Brain microvascular endothelial cell (primary cell): ENCODE data around the gene PNMA1.
A peak's percentile ranks its signal among the peaks of the same experiment; 100 is the strongest.

ENCODE experiments used
- DNase-seq: peaks from one replicate; pipeline ENCODE4 v3.0.0-alpha.2; 2020
- H3K27ac ChIP-seq: fragments of 250-450 bp; sonication (Bioruptor Pico); 2 replicates; pipeline ENCODE4 v1.5.1; 2020; ENCODE audit warnings: mild to moderate bottlenecking, moderate library complexity
- H3K27me3 ChIP-seq: fragments of 250-450 bp; sonication (Bioruptor Pico); replicated peaks from 2 replicates; pipeline ENCODE4 v1.5.1; 2020; ENCODE audit warnings: mild to moderate bottlenecking
- H3K36me3 ChIP-seq: fragments of 250-450 bp; sonication (Bioruptor Pico); replicated peaks from 2 replicates; pipeline ENCODE4 v1.5.1; 2020; ENCODE audit warnings: mild to moderate bottlenecking
- H3K4me3 ChIP-seq: 2 replicates; pipeline ENCODE4 v1.5.1; 2011; ENCODE audit warnings: low read depth, mild to moderate bottlenecking, control low read depth, low read length, moderate library complexity
- in situ Hi-C: cut with HindIII; loops from 2 replicates; pipeline ENCODE4 v1.10.0; 2017; ENCODE audit warnings: low sequenced_read_pairs, low pct_ligation_motif_present
- TF ChIP-seq, protein P1 (sequence below): IDR thresholded peaks from 2 replicates; pipeline ENCODE4 v1.5.1; 2011; ENCODE audit warnings: low read depth, mild to moderate bottlenecking, moderate library complexity, low read length, control low read depth, inconsistent platforms; ENCODE audit errors: missing control alignments

Gene PNMA1

GRCh38 chr14:73755434-73756014, 41.3 kb upstream of the PNMA1 start:
- H3K4me3 ChIP-seq = no peak overlapping the region
- H3K27me3 ChIP-seq = no peaks in the 10 kb centered on the region
- TF ChIP-seq, protein P1, sequence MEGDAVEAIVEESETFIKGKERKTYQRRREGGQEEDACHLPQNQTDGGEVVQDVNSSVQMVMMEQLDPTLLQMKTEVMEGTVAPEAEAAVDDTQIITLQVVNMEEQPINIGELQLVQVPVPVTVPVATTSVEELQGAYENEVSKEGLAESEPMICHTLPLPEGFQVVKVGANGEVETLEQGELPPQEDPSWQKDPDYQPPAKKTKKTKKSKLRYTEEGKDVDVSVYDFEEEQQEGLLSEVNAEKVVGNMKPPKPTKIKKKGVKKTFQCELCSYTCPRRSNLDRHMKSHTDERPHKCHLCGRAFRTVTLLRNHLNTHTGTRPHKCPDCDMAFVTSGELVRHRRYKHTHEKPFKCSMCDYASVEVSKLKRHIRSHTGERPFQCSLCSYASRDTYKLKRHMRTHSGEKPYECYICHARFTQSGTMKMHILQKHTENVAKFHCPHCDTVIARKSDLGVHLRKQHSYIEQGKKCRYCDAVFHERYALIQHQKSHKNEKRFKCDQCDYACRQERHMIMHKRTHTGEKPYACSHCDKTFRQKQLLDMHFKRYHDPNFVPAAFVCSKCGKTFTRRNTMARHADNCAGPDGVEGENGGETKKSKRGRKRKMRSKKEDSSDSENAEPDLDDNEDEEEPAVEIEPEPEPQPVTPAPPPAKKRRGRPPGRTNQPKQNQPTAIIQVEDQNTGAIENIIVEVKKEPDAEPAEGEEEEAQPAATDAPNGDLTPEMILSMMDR = no peak
- H3K27ac ChIP-seq = peak overlapping the region; percentile 45
- no peaks in the 10 kb centered on the region for H3K36me3 ChIP-seq
- no peak for DNase-seq
- in situ Hi-C loops = no loop called here

DNA sequence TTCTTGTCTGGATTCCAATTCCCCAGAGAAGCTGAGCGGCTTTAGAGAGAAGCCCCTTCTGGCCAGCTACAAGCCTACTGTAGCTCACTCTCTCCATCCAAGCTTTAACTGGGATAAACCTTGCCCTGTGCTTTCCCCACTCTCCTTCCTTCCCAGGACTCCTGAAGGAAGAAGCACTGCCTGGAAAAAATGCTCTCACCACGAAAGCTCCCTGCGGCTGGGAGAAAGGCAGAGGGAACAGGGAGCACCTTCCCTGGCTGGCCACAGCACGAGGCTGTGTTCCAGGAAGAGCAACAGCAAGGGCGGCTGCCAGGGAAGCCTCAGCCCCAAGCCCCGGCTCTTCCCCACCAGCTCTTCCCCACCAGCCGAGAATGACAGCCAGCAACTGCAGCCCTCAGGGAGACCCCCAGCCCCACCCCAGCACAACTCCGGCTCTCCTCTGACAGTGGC, 40.8 kb upstream of the PNMA1 start:
- Histone ChIP-seq H3K27ac (peak overlapping the region; percentile 45), H3K4me3 (no peak overlapping the region), H3K27me3 (no peaks in the 10 kb centered on the region), H3K36me3 (no peaks in the 10 kb centered on the region)
- DNase-seq = no peak
- in situ Hi-C loops = no loop called here
- TF ChIP-seq, protein P1 = peak; percentile 10

DNA sequence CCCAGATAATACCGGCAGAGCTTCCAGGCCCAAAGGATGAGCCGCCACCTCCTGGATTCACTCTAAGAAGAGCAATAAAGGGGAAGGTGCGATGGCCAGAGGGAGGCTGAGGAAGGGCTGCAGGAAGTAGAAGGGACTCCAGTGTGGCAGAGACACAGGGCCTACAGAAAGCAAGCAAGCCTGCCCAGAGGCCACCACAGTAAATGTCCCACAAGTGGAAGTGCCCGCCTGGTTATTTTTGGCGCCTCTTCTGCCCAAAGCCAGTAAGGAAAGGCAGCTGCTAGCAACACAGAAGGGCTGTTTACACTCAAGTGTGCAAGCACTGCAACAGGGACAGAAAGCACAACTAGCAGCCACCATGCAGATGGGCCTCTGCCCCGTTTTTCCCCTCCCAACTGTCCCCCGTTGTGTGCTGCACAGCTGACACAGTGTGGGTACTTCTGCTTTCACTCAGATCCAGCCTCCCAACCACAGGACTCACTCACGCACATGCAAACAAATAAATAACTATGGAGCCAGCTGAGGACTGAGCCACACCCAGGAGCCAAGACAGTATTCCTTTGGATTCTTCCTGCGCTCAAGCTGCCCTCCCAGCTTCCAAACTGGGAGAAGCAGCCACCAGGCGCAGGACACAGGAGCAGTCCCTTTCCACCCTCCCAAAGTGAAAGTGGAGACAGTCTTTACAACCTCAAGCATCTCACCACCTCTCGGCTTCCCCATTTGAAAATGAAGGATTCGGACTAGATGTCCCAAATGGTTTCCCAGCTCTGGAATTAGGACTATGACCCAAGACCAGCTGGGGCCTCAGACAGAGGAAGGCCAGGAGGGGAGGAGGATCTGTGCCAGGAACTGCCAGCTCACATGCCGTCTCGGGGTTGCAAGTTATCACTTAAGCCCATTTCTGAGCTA, 40.0 kb upstream of the PNMA1 start:
- Histone ChIP-seq H3K4me3 (no peak overlapping the region), H3K27ac (peak overlapping the region; percentile 45), H3K36me3 (no peaks in the 10 kb centered on the region), H3K27me3 (no peaks in the 10 kb centered on the region)
- TF ChIP-seq, protein P1 = no peak
- in situ Hi-C loops = no loop called here
- no peak for DNase-seq

DNA sequence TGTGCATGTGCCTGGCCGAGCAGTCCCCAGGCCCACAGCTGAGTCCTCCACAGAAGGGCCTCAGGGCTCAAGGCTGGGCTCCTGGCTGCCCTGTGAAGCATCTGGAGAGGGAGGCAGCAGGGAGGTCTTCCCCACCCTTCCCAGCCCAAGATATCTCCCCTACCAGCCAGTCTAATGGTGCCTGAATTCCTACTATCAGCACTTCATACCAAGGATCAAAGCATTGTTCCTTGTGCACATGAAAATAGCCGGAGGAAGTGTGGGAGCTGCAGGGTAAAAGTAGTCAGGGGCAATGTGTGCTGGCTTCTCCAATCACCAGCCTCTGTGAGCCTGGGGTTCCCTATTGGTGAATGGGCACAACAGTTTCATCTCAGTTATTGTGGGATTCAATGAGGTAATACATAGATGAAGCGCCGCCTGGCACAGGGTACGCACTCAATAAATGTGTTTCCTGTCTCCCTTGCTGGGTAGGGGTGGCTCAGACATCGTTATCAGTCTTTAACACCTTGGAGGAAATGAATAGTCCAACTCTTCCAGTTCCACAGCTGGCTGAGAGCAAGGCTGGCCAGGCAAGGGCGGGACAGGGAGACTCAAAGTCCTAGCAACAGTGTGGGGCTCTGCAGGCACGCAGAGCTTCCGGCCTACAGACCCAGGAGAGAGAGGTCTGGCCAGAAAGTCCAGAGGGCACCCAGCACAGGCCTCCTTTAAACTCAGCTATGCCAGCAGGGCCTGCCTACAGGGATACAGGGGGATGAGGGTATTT, 39.1 kb upstream of the PNMA1 start:
- DNase-seq = no peak
- in situ Hi-C loops = no loop called here
- H3K27ac ChIP-seq = peak overlapping the region; percentile 45

DNA sequence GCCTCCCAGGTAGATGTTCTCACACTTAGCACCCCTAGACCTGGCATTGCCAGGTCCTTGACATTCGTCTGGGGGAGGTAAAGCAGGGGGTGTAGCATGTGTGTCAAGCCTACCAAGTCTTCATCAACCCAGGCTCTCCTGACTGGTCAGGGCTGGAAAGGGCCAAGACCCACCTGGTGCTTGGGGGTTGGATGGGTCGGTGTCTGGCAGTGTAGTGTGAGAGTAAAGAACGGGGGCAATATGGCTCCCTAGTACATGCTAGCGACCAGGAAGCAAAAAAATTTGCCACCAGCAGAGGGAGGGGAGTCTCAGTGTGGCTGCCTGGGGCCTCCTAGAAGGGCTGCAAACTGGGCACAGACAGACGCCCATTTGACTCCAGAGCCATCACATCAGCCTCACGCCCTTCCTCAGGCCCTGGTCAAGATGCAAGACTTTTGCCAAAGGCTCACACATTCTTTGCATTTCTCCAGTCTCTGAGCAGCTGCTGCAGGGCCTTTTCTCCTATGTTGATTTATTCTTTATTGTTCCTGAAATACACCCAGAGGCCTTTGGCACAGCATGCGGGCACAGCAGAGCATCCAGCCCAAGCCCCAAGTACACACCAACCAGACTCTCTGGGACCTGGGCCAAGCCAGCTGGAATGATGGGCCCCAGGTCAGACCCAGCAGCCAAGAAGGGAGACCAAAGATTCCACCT, 38.3 kb upstream of the PNMA1 start:
- H3K27me3 ChIP-seq = no peaks in the 10 kb centered on the region
- no peaks in the 10 kb centered on the region for H3K36me3 ChIP-seq
- DNase-seq = no peak
- in situ Hi-C loops = no loop called here
- TF ChIP-seq, protein P1 = peak; percentile 50
- peak overlapping the region; percentile 45 for H3K27ac ChIP-seq
- H3K4me3 ChIP-seq = no peak overlapping the region

More for the DNA sequence above, 39.1 kb upstream of the PNMA1 start:
- Histone ChIP-seq H3K36me3 (no peaks in the 10 kb centered on the region), H3K27me3 (no peaks in the 10 kb centered on the region), H3K4me3 (no peak overlapping the region)
- TF ChIP-seq, protein P1 = no peak
